ENCODE data around the gene TMEM217. TPM values are rescaled to one million over a fixed set of nuclear protein-coding genes. Genes with fewer than 3 reads are reported as not detected.

Gene TMEM217
- total RNA-seq, 2 donors from 2014 or later = 0.95 to 1.6 TPM

DNA sequence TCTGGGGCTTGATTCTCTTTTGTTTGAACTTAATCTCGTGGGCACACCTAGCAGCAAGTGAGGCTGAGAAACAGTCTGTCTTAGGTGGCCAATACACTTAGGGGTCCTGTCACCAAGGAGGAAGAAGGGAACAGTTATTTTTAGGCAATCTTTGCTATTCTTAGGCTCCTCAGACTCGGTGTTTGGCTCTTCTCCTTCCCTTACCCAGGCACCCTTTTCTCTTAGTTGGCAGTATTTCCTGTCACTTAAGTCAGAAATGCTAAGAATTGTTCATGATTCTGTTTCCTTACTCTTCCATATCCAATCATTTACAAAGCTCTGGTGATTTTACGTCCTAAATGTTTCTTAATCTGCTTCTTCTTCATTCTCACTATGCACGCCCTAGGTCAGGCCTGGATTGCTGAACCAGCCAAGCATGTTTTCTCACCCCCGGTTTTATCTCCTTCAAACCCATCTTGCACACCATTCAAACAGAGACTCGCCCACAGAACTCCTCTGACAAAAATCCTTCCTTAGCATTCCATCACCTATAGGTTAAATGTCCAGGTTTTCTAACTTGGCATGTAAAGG, 45.2 kb upstream of the TMEM217 start:
- Histone ChIP-seq H3K27ac (ENCODE audit: low read depth, low read length) (no peak overlapping the region), H3K4me3 (ENCODE audit: low read length) (no peak overlapping the region), H3K9ac (ENCODE audit: extremely low read depth, low read length, poor library complexity, severe bottlenecking) (no peak overlapping the region), H3K9me3 (ENCODE audit: control insufficient read depth, low read length) (no peaks in the 10 kb centered on the region), H3K27me3 (ENCODE audit: control insufficient read depth, insufficient read depth, low read length, poor library complexity, severe bottlenecking) (no peaks in the 10 kb centered on the region), H3K4me1 (ENCODE audit: control insufficient read depth, insufficient read depth, low read length) (peaks cover 4% of the 10 kb centered on the region), H3K36me3 (ENCODE audit: control insufficient read depth, insufficient read depth, low read length) (peaks cover 46% of the 10 kb centered on the region)
- TF ChIP-seq, protein P1, sequence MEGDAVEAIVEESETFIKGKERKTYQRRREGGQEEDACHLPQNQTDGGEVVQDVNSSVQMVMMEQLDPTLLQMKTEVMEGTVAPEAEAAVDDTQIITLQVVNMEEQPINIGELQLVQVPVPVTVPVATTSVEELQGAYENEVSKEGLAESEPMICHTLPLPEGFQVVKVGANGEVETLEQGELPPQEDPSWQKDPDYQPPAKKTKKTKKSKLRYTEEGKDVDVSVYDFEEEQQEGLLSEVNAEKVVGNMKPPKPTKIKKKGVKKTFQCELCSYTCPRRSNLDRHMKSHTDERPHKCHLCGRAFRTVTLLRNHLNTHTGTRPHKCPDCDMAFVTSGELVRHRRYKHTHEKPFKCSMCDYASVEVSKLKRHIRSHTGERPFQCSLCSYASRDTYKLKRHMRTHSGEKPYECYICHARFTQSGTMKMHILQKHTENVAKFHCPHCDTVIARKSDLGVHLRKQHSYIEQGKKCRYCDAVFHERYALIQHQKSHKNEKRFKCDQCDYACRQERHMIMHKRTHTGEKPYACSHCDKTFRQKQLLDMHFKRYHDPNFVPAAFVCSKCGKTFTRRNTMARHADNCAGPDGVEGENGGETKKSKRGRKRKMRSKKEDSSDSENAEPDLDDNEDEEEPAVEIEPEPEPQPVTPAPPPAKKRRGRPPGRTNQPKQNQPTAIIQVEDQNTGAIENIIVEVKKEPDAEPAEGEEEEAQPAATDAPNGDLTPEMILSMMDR (conservative IDR thresholded peaks at IDR 0.05) = no peak
- Mint-ChIP-seq H3K27ac (no peak overlapping the region), H3K27me3 (ENCODE audit: insufficient read depth) (no peaks in the 10 kb centered on the region), H3K36me3 (ENCODE audit: low read depth) (peaks cover 21% of the 10 kb centered on the region), H3K4me3 (no peak overlapping the region), H3K4me1 (peaks cover 7% of the 10 kb centered on the region), H3K9me3 (no peaks in the 10 kb centered on the region)
- no peak for DNase-seq
- WGBS, 2 experiments (ENCODE audit: insufficient coverage in 1 of 2, insufficient read length in 1 of 2) = 85 to 90% methylated on average over 6 of the region's 6 CpGs

DNA sequence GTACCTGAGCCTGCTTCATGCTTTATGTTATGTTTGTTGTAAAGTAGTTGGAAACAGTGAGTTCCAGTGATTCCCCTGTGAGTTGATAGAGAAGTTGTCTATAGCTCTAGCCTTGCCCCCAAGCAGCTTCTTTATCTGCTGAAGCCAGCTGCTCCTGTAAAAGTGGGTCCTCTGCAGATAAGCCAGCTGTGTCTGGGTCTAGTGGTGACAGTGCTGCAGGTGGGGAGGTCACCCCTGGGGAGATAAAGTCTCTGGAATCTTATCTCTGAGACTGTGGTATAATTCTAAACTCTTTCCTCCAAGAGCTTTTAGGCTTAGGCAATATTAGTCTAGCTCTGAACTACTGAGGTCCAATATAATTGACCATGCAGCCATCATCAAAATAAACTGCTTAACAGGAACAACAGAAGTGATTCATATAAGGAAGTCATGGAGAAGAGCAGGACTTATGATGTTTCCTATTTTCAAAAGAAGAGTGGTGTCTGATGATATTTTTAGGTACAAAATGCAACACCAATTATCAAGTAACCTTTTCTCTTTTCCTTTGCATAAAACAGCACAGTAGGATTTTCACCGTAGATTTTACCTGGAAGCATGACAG, 44.2 kb upstream of the TMEM217 start:
- TF ChIP-seq, protein P1 (conservative IDR thresholded peaks at IDR 0.05) = no peak
- DNase-seq = no peak
- Histone ChIP-seq H3K9me3 (ENCODE audit: control insufficient read depth, low read length) (peaks cover 6% of the 10 kb centered on the region), H3K9ac (ENCODE audit: extremely low read depth, low read length, poor library complexity, severe bottlenecking) (no peak overlapping the region), H3K27me3 (ENCODE audit: control insufficient read depth, insufficient read depth, low read length, poor library complexity, severe bottlenecking) (no peaks in the 10 kb centered on the region), H3K27ac (ENCODE audit: low read depth, low read length) (no peak overlapping the region), H3K4me1 (ENCODE audit: control insufficient read depth, insufficient read depth, low read length) (peaks cover 4% of the 10 kb centered on the region), H3K4me3 (ENCODE audit: low read length) (no peak overlapping the region), H3K36me3 (ENCODE audit: control insufficient read depth, insufficient read depth, low read length) (peaks cover 52% of the 10 kb centered on the region)
- whole genome bisulfite sequencing, 2 experiments (ENCODE audit: insufficient coverage in 1 of 2, insufficient read length in 1 of 2) = 96 to 100% methylated on average over 1 of the region's 1 CpG
- Mint-ChIP-seq H3K27ac (no peak overlapping the region), H3K4me1 (peaks cover 5% of the 10 kb centered on the region), H3K27me3 (ENCODE audit: insufficient read depth) (no peaks in the 10 kb centered on the region), H3K9me3 (no peaks in the 10 kb centered on the region), H3K36me3 (ENCODE audit: low read depth) (peaks cover 30% of the 10 kb centered on the region), H3K4me3 (no peak overlapping the region)

DNA sequence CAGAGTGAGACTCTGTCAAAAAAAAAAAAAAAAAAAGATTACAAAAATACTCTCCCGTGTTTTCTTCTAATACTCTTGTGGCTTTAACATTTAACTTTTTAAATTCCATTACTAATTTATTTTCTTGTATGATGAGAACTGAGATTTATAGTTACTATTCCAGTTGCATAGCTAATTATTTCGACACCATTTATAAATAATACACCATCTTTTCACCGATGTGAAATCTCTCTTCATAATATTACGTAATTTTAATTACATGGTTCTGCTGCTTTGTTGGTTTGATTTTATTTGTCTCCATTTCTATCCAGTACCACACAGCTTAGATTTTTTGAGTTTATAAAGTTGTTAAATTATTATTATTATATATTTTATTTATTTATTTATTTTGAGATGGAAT, 42.0 kb upstream of the TMEM217 start:
- no peak overlapping the region for H3K27ac ChIP-seq (ENCODE audit: low read depth, low read length)
- no peak for DNase-seq
- no peaks in the 10 kb centered on the region for H3K27me3 ChIP-seq (ENCODE audit: control insufficient read depth, insufficient read depth, low read length, poor library complexity, severe bottlenecking)
- Mint-ChIP-seq H3K27ac (no peak overlapping the region), H3K36me3 (ENCODE audit: low read depth) (peaks cover 30% of the 10 kb centered on the region), H3K9me3 (no peaks in the 10 kb centered on the region), H3K4me1 (peaks cover 5% of the 10 kb centered on the region), H3K27me3 (ENCODE audit: insufficient read depth) (no peaks in the 10 kb centered on the region), H3K4me3 (no peak overlapping the region)
- H3K9ac ChIP-seq (ENCODE audit: extremely low read depth, low read length, poor library complexity, severe bottlenecking) = no peak overlapping the region
- H3K36me3 ChIP-seq (ENCODE audit: control insufficient read depth, insufficient read depth, low read length) = peaks cover 56% of the 10 kb centered on the region
- H3K4me3 ChIP-seq (ENCODE audit: low read length) = no peak overlapping the region
- H3K9me3 ChIP-seq (ENCODE audit: control insufficient read depth, low read length) = peaks cover 13% of the 10 kb centered on the region
- 100% methylated on average over 3 of the region's 4 CpGs; no CpG with 5 or more reads in 1 of the 2 experiments for WGBS, 2 experiments (ENCODE audit: insufficient coverage in 1 of 2, insufficient read length in 1 of 2)
- TF ChIP-seq, protein P1 (conservative IDR thresholded peaks at IDR 0.05) = no peak
- peaks cover 4% of the 10 kb centered on the region for H3K4me1 ChIP-seq (ENCODE audit: control insufficient read depth, insufficient read depth, low read length)
